ENCODE data around the gene INO80E.
A peak's percentile ranks its signal among the peaks of the same experiment; 100 is the strongest.
"Not testable (repeated sequence)": the region's sequence is repeated elsewhere in the genome, so short reads cannot be mapped to it uniquely, and the experiment has no call there.

The INO80E gene, protein sequence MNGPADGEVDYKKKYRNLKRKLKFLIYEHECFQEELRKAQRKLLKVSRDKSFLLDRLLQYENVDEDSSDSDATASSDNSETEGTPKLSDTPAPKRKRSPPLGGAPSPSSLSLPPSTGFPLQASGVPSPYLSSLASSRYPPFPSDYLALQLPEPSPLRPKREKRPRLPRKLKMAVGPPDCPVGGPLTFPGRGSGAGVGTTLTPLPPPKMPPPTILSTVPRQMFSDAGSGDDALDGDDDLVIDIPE

GRCh38 chr16:29995911-29996765 is at the start of gene INO80E:
Gene INO80E, plus strand, starts transcription at chr16:29996241. Its CDS starts 70 bp downstream, at chr16:29996311.
- peak; percentile 99 for DNase-seq

GRCh38 chr16:29947897-29948296 is 48.1 kb upstream of the INO80E start:
- DNase-seq: no peak

DNA sequence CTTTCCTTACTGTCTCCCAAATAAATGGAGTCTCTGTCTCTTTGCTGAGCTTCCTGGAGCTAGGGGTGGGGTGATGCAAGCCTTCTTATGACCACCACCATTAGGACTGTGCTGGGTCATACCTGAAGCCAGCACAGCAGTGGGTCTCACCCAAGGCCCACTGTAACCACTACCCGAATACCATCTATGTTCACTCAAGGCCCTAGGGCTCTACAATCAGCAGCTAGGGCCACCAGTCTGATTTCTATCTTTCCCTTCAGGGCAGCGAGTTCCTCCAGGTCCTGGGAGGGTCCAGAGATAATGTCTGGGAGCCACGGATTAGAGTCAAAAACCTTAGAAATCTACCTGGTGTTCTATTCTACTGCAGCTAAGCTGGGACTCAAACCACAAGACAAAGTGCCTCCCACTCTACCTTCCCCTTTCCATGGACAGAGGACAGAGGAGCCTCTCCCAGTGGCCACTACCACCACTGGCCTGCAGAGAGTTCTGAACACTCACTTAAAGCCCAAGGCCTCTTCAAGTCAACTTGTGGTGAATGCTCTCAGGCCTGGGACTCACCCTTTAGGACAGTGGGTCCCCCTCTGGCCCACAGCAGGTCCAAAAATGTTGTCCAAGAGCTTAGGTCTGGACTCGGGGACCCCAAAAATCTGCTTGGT is 45.1 kb upstream of the INO80E start:
- no peak for DNase-seq

- no peak for DNase-seq
Measured at GRCh38 chr16:29951625-29952365, 44.2 kb upstream of the INO80E start.

DNA sequence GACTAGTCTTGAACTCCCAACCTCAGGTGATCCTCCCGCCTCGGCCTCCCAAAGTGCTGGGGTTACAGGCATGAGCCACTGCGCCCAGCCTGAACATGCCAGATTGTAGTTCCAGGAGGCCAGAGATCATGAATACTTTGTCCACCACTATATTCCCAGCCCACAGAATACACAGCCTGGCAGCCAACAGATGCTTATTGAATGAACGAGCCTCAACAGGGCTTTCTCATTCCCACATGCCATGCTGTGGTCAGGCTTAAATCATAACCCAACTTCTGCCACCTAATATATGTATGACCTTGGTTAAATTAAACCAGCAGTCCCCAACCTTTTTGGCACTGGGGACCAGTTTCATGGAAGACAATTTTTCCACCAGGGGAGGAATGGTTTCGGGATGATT is 37.3 kb upstream of the INO80E start:
- no peak for DNase-seq

GRCh38 chr16:29959293-29959692 is 36.7 kb upstream of the INO80E start:
- DNase-seq: no peak

- DNase-seq: not testable (repeated sequence)
Measured at GRCh38 chr16:29959821-29960220, 36.2 kb upstream of the INO80E start.

DNA sequence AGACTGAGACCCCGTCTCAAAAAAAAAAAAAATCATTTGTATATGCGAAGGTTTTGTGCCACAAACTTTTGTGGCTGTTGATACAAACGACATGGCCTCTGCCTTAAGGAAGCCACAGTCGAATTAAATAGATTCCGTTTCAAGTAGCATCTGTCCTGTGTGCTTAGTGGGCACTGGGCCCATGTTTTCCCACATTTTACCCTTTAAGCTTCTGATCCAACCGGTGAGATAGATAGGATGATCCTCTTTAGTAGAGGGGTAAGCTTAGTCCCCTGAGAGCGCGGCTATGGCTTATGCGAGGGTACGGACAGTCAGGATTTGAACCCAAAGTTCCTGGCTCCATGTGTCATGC is 34.9 kb upstream of the INO80E start:
- DNase-seq: no peak

GRCh38 chr16:29961479-29962343 is 34.3 kb upstream of the INO80E start, which contains the start of gene TMEM219:
Gene TMEM219, plus strand, starts transcription at chr16:29962079. Its CDS starts 1,065 bp downstream, at chr16:29963144.
- peak; percentile 98 for DNase-seq

DNA sequence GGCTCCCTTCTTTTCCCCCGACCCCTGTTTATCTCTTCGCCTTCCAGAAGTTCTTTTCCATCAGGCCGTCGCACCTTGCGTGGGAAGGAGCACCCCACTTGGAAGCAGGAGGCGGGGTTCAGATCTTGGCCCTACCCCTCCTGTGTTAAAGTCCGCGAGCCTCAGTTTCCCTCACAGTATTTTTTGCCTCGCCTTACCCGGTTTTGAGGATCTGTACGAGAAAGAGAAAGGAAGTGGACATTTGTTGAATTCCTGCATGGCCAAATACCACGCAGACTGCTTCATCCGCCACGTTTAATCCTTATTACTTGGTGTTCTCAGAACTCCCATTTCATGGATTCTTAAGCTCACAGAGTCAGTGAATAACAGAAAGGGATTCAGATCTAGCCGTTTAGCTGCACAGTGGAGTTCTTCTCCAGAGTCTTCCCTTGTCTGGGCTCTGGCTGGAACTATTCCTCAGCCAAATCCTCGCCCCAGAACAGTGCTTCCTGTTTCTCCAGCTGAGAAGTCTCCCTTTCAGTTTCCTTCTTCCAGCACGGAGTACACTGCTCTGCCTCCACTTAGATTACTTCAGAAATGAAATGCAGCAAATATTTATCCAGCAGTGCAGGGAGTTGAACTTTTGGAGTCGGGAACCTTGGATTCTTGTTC is 33.6 kb upstream of the INO80E start:
- no peak for DNase-seq

DNA sequence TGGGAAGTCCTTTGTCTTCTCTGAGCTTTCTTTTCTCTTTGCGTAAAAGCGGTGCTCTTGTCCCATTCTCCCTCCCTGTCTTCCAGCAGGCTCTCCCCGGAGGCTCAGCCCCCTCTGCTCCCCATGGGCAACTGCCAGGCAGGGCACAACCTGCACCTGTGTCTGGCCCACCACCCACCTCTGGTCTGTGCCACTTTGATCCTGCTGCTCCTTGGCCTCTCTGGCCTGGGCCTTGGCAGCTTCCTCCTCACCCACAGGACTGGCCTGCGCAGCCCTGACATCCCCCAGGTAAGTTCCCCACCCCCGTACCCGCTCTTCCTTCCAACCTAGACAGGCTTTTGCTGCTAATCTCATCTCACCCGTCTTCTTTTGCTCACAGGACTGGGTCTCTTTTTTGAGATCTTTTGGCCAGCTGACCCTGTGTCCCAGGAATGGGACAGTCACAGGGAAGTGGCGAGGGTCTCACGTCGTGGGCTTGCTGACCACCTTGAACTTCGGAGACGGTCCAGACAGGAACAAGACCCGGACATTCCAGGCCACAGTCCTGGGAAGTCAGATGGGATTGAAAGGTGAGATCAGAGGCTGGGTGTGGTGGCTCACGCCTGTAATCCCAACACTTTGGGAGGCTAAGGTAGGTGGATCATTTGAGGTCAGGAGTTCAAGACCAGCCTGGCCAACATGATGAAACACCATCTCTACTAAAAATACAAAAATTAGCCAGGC is 32.9 kb upstream of the INO80E start:
- no peak for DNase-seq

- DNase-seq: no peak
Measured at GRCh38 chr16:29968205-29968604, 27.8 kb upstream of the INO80E start.

DNA sequence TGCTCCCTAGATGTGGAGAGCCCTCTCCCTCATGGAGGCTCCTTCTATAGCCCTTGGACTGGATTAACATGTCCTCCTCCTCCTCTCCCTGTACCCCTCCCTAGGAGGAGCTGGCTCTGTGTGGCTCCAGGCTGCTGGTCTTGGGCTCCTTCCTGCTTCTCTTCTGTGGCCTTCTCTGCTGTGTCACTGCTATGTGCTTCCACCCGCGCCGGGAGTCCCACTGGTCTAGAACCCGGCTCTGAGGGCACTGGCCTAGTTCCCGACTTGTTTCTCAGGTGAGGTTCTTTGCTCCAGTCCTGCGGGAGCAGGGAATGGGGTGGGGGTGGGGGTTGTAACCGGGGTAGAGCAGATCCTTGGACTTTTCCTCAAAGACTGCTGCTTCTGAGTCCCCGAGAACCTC is 24.7 kb upstream of the INO80E start:
- no peak for DNase-seq

DNA sequence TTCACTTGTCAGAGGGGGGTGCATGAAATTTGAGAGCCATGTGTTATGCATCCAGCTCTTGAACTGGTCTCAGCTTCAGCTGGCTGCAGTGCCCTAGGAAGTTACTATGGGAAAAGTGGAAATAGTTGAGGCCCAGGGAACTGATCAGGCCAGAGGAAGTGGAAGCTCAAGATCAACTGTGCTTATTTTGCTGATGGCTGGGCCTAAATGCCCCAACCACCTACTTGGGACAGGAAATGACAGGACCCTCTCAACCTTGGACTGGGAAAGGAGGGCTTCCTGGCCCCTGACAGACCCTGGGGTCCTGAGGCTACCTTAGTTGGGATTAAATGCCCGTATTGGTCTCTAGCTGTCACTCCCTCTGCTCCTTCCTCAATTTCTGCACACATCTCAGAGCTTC is 23.5 kb upstream of the INO80E start:
- no peak for DNase-seq

GRCh38 chr16:29972992-29973383 is 23.1 kb upstream of the INO80E start:
- no peak for DNase-seq

- peak; percentile 97 for DNase-seq
Measured at GRCh38 chr16:29973384-29974246, 22.4 kb upstream of the INO80E start, which contains the start of gene TAOK2. Gene TAOK2, plus strand, starts transcription at chr16:29973868. Its CDS starts 3,905 bp downstream, at chr16:29977773.

DNA sequence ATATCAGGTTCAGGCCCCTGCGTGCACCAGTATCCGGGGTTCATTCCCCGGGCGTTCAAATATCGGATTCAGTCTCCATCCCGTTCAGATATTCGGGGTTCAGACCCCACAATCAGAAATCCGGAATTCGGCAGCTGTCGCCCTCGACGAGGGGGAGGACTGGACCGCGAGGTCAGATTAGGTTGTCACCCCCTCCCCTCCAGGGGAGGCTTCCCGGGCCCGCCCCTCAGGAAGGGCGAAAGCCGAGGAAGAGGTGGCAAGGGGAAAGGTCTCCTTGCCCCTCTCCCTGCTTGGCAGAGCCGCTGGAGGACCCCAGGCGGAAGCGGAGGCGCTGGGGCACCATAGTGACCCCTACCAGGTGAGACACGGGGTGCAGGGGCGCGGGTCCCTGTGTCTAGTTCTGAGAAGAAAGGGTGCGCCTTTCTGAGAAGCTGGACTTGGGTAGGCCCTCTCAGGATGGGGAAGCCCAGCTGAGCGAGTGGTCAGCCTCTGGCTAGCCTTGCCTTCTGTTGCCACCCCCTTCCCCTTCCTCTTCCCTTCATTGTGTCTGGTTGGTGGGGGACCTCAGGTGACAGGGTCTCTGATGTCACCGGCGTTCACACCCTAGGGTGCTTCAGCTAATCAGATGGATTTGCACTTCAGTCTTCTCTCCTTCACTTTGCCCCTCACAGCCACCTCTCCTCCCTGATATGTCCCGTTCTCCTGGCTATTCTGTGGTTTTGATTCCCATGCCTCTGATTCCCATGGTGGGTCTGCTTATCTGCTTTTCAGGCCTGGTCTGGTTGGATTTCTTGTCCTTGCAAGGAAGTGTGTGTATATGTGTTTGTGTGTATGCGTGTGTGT is 21.5 kb upstream of the INO80E start:
- no peak for DNase-seq

GRCh38 chr16:29975134-29975538 is 20.9 kb upstream of the INO80E start:
- no peak for DNase-seq

Measured in activated CD8-positive, alpha-beta memory T cell treated with anti-CD3 and anti-CD28 coated beads, Interleukin-2, amount 50 U/mL, for 48 hours (primary cell).